ELF-1 (cell line): ENCODE data around the gene SLC15A2.

ENCODE experiments used
- DNase-seq: peaks from one replicate; pipeline ENCODE4 v3.0.0-alpha.2; 2016; ENCODE audit warnings: low read depth, low spot score

SLC15A2 gene

DNA sequence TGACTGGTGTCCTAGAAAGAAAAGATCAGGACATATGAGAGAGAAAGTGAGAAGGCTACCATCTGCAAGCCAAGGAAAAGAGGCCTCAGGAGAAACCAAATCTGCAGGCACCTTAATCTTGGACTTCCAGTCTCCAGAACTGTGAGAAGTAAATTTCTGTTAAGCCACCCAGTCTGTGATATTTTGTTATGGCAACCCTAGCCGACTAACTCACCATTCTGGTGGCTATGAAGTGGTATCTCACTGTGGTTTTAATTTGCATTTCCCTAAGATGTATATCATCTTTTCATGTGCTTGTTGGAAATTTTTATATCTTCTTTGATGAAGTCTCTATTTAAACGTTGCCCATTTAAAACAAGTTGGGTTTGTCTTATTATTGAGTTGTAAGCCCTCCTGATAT is 87.3 kb downstream of the SLC15A2 start:
- DNase-seq: no peak

DNA sequence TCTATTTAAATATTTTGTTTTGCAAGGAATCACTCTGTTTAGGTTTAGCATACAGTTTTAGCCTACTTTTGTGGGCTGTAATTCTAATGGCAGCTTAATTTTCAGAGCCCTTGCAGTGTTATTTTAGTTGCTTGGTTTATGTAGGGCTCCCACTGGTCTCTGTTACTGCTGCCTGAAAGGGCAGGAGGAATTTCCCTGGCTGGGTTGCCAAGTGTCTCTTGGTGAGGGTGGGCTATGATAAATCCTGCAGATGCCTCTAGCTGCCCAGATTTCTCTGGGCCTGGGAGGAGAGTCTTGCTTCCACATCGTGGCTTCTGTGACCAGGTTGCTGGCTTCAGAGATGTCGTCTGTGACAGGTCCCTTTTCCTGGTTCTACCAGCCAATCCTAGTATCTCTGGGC is 91.6 kb downstream of the SLC15A2 start:
- DNase-seq: no peak

DNA sequence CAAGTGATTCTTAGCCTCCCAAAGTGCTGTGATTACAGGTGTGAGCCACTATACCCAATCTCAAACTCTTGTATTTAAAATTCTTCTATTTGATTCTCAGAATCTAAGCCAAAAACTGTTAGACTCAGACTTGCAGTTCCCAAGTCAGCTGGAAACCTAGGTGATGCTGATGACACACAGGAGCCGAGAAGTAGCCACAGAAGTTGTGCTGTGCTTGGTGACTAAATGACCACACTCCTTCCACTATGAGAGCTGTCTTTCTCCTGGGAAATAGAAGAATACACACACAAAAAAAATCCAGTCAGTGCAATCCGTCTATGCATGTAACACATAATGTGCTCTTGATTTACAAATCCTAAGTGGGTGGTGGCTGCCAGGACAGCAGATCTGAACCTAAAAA is 93.9 kb downstream of the SLC15A2 start:
- no peak for DNase-seq

DNA sequence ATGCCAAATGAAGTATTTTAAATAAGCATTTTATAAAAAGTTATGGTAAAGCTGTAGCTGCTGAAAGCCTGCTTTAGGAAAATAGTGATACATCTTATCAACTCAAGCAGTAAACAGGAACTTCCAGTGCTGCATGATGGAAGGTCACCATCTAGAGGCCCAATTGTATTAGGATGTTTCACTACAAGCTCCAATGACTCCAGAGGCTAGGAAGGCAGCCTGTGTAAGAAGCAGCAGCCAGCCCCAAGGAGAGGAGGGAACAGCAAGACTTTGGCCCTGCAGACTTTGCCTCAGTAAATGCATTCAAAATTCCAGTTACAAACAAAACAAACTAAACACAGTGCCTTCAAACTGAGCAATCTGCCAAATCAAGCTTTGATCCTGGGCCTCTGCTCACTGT is 95.7 kb downstream of the SLC15A2 start:
- DNase-seq: peak; percentile 23

DNA sequence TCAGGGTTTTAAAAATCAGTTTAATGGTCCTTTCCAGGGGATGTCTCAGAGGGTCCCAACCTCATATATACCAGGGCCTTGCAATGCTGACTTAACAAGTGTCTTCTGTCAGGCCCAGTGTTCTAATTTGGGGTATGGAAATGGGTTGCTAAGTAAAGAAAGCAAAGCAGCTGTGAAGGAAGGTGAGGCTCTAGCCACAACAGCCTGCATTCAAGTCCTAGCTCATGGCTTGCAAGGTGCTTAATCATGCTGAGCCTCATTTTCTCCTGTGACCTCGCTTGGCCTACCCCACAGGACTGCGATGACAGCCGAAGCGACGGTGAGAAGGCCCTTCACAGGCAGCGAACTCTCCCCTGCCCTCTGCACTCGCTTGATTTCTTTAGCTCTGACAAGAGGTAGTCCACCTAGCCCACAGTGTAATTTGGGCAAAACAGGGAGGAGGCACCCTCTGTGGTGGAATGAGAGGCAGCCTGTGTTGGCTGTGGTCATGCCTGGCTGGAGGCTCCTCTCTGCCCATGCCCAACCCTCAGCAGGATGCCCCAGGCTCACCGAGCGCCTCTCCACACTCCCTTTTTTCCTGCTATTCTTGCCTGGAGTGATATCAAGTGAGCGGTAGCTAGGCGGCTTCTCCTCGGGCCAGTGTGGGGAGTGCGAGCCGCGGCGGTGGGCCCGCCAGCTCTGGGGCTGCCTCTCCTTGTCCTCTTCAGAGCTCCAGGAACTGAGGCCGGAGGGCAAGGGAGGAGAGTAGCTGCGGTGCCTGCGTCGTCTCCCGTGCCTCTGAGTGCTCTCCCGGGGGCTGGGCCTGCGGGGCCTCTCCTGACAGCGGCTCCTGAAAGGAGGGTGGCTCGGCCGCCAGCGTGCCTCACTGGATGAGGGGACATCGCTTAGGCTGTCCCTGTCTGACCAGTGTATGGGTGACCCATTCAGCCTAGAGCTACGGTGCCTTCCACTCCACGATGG is 98.7 kb downstream of the SLC15A2 start:
- no peak for DNase-seq
